ENCODE results near the gene DHX9.

The DHX9 gene

DNA sequence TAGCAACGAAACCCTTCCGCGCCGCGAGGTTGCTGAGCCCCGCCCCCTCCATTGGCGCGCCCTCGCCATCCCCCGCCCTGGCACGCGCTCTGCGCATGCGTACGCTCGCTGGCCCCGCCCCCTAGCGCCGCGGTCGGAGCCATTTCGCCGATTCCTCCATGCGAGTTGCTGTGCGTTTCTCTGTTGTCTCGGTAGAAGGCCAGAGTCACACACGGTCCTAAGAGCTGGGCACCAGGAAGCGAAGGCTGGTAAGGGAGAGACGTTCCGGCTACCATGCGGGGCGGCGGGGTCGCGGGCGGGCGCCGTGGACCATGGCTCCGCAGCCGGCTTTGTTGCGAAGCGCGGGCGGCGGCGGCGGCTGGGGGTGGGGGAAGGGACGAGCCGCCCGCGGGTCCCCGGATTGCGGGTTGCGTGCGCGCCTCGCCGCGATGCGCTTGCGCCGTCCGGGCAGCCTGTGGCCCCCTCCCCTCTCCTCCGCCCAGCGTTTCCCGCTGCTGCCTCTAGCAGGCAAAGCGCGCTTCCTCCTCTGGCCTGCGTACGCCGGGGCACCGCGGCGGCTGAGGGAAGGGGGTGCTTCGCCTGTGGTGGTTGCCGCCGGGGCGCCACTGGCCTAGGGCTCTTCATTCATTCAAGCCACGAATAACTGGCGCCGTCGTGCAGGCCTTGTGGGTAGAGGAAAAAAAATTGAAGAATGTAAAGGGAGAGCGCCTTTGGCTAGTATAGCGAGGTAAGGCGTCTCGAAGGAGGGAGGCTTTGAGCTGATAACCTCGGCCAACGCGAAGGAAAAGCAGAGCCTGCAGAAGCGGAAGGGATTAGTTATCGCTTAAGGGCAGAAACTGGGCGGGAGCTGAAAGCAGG lies at the start of gene DHX9:
TSS of gene DHX9 (plus strand) at position 139 of the 858 bp plus-strand sequence. CDS start 3,220 bp downstream, outside the sequence.
- DNase-seq (ENCODE audit: low spot score) = peak; percentile 98

GRCh38 chr1:182791281-182792179 lies 47.6 kb upstream of the DHX9 start:
- DNase-seq (ENCODE audit: low spot score) = no peak

- DNase-seq (ENCODE audit: low spot score) = no peak
Measured at GRCh38 chr1:182794091-182794490, 45.1 kb upstream of the DHX9 start.

DNA sequence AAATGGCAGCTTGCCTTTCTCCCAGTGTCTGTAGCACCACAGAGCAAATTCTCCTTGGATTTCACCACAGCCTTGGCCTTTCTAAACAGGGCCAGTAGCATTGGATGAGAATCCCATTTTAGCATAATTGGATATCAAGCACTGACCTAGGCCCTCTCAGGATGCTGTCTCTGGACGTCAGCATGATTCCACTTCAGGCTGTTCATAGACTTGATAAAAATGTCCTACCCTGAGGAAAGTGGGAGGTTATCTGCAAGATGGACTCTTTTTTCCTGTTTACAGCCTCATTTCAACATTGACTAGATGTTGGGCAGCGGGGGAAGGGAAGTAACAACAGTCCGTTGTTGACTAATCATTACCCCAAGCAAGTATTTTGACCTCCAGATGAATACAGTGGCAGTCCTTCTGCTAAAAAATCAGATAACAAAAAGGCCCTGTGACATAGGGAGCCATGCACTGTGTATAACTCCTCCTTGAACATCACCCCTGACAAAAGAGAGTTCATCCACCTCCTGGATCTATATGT lies 44.4 kb upstream of the DHX9 start:
- DNase-seq (ENCODE audit: low spot score) = no peak

DNA sequence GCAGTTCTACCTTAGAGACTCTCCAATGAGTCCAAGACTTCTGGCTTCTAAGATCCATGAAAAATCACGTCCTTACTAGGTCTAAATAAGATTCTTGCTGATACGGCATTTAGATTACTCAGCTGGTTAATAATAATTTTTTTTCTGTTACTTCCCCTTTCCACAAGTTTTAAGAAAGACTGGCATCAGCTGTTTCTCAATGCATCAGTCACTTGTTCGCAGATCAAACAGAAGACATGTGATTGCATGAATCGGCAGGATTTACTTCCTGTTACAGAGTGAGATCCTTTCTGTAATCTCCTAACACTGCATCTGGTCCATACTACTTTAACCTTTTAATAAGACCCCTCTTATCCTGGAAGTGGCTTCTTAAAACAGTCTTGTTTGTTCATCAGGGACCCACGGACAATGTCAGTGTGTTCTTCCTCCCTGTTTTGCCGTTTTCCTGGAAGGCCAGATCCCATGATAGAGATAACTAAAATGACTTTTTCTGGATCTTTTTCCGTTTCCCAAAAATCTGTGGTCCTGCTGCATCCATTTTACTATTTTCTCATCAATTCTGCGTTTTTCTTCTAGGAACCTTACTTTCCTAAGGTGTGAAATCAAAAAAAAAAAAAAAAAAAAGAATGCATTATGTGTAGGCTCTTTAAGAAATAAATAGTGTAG lies 43.5 kb upstream of the DHX9 start:
- no peak for DNase-seq (ENCODE audit: low spot score)

GRCh38 chr1:182802006-182802803 lies 36.9 kb upstream of the DHX9 start:
- no peak for DNase-seq (ENCODE audit: low spot score)

DNA sequence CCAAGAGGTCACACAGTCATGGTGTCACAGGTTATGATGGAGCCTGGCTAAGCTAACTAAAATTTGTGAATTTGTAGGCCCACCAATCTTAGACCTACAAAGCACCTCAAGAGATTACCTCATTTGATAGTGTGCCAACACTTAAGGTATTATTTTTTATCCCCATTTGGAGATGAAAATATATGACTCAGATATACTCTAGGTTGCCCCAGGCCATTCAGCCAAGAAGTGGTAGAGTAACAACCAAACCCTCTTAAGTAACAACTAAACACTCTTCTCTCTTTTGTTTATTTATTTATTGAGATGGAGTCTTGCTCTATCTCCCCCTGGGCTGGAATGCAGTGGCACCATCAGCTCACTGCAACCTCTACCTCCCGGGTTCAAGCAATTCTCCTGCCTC lies 35.3 kb upstream of the DHX9 start:
- DNase-seq (ENCODE audit: low spot score) = no peak

GRCh38 chr1:182806015-182806678 lies 33.0 kb upstream of the DHX9 start:
- DNase-seq (ENCODE audit: low spot score) = peak; percentile 89

DNA sequence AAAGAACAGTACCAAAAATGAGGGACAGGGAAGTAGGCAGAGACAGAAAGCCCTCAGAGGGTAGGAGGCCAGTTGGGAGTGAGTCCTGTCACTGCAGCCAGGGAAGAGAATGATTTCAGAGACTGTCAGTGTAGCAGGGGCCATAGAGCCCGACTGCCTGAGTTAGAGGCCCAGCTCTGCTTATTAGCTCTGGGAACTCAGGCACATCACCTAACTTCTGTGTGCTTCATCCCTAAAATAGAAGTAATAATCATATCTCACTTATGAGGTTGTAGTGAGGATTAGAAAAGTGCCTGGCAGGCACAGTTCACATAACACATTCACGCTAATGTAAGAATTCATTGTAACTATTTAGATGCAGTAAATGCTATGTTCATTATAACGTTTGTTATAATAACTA lies 31.2 kb upstream of the DHX9 start:
- DNase-seq (ENCODE audit: low spot score) = no peak

- DNase-seq (ENCODE audit: low spot score) = no peak
Measured at GRCh38 chr1:182809414-182809957, 29.7 kb upstream of the DHX9 start.

DNA sequence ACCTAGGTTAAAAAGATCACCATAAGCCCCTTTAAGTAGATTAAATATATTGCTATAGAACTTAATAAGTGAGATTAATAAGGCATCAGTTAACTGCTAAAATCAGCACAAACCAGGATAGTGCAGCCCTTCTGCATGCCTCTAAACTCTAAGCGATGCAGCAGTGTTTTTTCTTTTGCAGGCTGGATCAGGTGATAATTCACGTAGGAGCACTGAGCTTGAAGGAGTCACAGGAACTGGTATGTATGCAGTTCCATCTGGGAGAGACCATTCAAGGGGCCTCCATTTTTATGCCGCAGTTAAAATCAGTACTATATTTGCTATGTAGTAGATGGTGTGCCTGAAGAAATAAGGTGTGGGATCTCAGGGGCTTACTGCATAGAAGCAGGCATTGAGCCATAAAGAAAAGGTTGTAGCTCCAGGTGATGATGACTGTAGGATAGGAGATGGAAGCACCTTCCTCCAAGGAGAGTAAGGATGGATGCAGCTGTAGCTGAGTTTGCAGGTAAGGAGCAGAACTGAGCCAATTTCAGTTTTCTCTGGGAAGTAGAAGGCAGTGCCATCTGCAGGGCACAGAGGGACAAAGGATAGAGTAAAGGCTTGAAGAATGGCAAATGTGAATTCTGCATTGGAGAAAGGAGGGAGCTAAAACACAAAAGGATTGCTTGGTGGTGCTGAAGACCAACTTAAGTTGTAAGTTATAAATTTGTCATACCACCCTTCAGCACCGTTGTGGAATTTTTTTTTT lies 27.0 kb upstream of the DHX9 start:
- DNase-seq (ENCODE audit: low spot score) = no peak

GRCh38 chr1:182816863-182817262 lies 22.3 kb upstream of the DHX9 start:
- no peak for DNase-seq (ENCODE audit: low spot score)

GRCh38 chr1:182817802-182818201 lies 21.3 kb upstream of the DHX9 start:
- no peak for DNase-seq (ENCODE audit: low spot score)

- no peak for DNase-seq (ENCODE audit: low spot score)
Measured at GRCh38 chr1:182823220-182823619, 15.9 kb upstream of the DHX9 start.

DNA sequence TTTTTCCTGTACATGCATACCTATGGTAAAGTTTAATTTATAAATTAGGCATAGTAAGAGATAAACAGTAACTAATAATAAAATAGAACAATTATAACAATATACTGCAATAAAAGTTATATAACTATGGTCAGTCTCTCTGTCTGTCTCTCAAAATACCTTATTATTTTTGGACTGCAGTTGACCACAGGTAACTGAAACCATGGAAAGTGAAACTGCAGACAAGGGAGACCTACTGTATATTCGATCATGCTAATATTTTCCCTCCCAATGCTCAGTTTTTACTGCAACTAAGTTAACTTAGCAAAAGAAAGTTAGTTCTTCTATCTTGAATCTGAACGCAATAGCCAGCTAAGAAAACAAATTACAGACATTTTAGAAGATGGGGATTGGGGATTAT lies 12.3 kb upstream of the DHX9 start:
- DNase-seq (ENCODE audit: low spot score) = no peak

- DNase-seq (ENCODE audit: low spot score) = no peak
Measured at GRCh38 chr1:182829285-182829932, 9.7 kb upstream of the DHX9 start.

GRCh38 chr1:182833271-182833670 lies 5.9 kb upstream of the DHX9 start:
- DNase-seq (ENCODE audit: low spot score) = no peak

DNA sequence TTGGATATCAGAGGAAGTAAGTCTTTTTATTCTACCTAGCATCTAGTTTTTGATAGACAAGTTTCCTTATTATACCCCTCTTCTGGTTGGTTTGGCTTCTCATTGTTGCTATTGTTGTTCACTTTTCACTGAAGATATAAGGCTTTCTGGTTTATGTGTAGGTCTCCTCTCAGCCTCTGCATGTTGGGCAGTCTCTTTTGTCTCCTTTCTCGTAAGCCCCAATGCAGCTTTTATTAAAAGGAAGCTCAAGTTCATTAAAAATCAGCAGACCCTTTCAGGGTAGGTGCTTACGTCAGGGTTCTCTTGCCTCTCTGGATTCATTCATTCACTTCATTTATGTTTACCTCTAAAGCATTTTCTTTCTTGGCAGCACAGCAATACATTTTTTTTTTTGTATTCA lies 4.8 kb upstream of the DHX9 start:
- DNase-seq (ENCODE audit: low spot score) = no peak

DNA sequence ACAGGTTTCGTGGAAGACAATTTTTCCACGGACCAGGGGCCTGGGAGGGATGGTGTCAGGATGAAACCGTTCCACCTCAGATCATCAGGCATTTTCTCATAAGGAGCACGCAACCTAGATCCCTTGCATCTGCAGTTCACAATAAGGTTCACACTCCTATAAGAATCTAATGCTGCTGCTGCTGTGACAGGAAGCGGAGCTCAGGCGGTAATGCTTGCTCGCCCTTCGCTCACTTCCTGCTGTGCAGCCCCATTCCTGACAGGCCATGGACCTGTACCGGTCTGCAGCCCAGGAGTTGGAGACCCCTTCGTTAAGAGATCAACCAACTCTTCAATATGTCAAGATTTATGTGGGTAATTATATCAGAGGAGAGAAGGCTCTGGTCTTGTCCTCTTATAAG lies 3.3 kb upstream of the DHX9 start:
- no peak for DNase-seq (ENCODE audit: low spot score)

Measured in iPS-NIHi11 (cell line).